AG09309 (cell line): ENCODE measurements around the gene DMPK.
A peak's percentile ranks its signal among the peaks of the same experiment; 100 is the strongest.

Source experiments
- DNase-seq: peaks from one replicate; pipeline ENCODE4 v3.0.0-alpha.2; 2010; ENCODE audit warnings: low read depth
- H3K4me3 ChIP-seq: 2 replicates; pipeline ENCODE4 v1.5.1; 2011; ENCODE audit warnings: mild to moderate bottlenecking, low read depth, low read length, moderate library complexity; ENCODE audit not compliant: control insufficient read depth
- CTCF ChIP-seq: IDR thresholded peaks from 2 replicates; pipeline ENCODE4 v1.5.1; 2011; ENCODE audit warnings: mild to moderate bottlenecking, low read depth, low read length, inconsistent platforms; ENCODE audit not compliant: insufficient read depth, control insufficient read depth; ENCODE audit errors: missing control alignments

The DMPK gene

GRCh38 chr19:45793876-45794275, 11.6 kb upstream of the DMPK start:
- DNase-seq: no peak
- no peak for TF ChIP-seq CTCF
- H3K4me3 ChIP-seq: no peak overlapping the region

GRCh38 chr19:45793178-45793564, 10.9 kb upstream of the DMPK start:
- DNase-seq: no peak
- TF ChIP-seq CTCF: no peak
- H3K4me3 ChIP-seq: peak overlapping the region; percentile 8; the same call in 1 of the 2 replicates

GRCh38 chr19:45792470-45793177, 10.3 kb upstream of the DMPK start, which contains the start of gene DMWD:
Gene DMWD (minus strand): TSS chr19:45792845. CDS start chr19:45792756, 89 bp downstream.
- H3K4me3 ChIP-seq: peak within 1 kb of the TSS; percentile 80
- no peak for TF ChIP-seq CTCF
- peak; percentile 93 for DNase-seq

- DNase-seq: no peak
- peak overlapping the region; percentile 80 for H3K4me3 ChIP-seq
- TF ChIP-seq CTCF: no peak
Observed at GRCh38 chr19:45791744-45792469, 9.6 kb upstream of the DMPK start.

GRCh38 chr19:45790942-45791341, 8.7 kb upstream of the DMPK start:
- peak overlapping the region; percentile 80; the same call in 1 of the 2 replicates for H3K4me3 ChIP-seq

More at GRCh38 chr19:45790942-45791341, 8.7 kb upstream of the DMPK start:
- no peak for TF ChIP-seq CTCF
- DNase-seq: no peak
